Endothelial cell (in vitro differentiated cells): Measurements from ENCODE around the gene BABAM2. TPM values are rescaled to one million over a fixed set of nuclear protein-coding genes. Genes with fewer than 3 reads are reported as not detected.

Experiments
- DNase-seq: peaks from one replicate; pipeline ENCODE4 v3.0.0; 2021; ENCODE audit warnings: low spot score
- H3K27ac Mint-ChIP-seq: one replicate; pipeline ENCODE4 v1.8.0; 2021; ENCODE audit warnings: mixed read lengths, inconsistent platforms; ENCODE audit not compliant: unreplicated experiment
- H3K27me3 Mint-ChIP-seq: one replicate; pipeline ENCODE4 v1.8.0; 2021; ENCODE audit warnings: mild to moderate bottlenecking, moderate library complexity, mixed read lengths, inconsistent platforms; ENCODE audit not compliant: unreplicated experiment
- H3K36me3 Mint-ChIP-seq: one replicate; pipeline ENCODE4 v1.8.0; 2021; ENCODE audit warnings: mild to moderate bottlenecking, low read depth, mixed read lengths, inconsistent platforms; ENCODE audit not compliant: unreplicated experiment
- H3K4me1 Mint-ChIP-seq: one replicate; pipeline ENCODE4 v1.8.0; 2021; ENCODE audit warnings: mild to moderate bottlenecking, mixed read lengths, inconsistent platforms; ENCODE audit not compliant: unreplicated experiment
- H3K4me3 Mint-ChIP-seq: one replicate; pipeline ENCODE4 v1.8.0; 2021; ENCODE audit warnings: mild to moderate bottlenecking, mixed read lengths, inconsistent platforms; ENCODE audit not compliant: unreplicated experiment
- H3K9me3 Mint-ChIP-seq: one replicate; pipeline ENCODE4 v1.8.0; 2021; ENCODE audit warnings: mixed read lengths, inconsistent platforms; ENCODE audit not compliant: unreplicated experiment
- total RNA-seq: library from RNA; stranded (reverse); fragmentation: NEBNext Ultra II Directional; extraction: Animal tissue kit (Norgen Biotek cat#: 25700); gene quantifications from one replicate; pipeline ENCODE4 v1.2.1, GENCODE V29; 2021; ENCODE audit not compliant: unreplicated experiment
- TF ChIP-seq, protein P1 (sequence below): fragments of 200-600 bp; sonication (generic); IDR thresholded peaks from one replicate; pipeline ENCODE4 v1.5.0; 2021; ENCODE audit warnings: antibody characterized with exemption; ENCODE audit not compliant: unreplicated experiment

Gene BABAM2
- total RNA-seq, 1 donor from 2014 or later: 40.2 TPM

DNA sequence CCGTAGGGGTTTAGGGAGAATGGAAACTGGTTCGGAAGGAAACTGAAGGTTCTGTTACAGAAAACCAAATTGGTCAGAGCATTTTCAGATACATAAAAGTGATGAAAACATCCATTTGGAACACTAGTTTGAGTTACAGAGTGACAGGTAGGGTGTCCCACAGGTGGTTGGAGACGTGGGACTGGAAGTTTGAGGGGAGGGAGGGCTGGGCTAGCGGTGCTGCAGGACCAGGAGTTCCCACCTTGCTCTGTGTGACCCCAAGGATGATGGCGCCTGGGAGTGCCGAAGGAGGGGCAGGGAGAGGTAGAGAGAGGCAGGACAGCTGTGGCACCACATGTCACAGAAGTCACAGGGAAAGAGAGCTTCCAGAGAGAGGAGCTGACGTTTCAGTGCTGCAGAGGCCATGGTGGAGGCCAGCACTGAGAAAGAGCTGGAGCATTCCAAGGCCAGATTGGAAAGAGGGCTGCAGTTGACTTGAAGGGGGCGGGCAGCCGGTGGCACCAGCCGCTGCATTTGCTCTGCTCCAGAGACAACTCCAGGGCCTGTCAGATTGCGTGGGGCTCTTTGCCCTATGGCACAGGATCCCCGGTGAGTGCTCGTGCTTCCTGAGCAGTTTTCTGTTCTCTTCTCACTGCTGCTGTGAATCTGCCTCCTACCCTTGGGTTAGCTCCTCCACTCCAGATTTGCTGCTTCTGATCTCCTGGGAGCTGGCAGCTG is 445.9 kb downstream of the BABAM2 start:
- peaks cover 6% of the 10 kb centered on the region for H3K4me1 Mint-ChIP-seq
- H3K27ac Mint-ChIP-seq: no peak overlapping the region
- TF ChIP-seq, protein P1, sequence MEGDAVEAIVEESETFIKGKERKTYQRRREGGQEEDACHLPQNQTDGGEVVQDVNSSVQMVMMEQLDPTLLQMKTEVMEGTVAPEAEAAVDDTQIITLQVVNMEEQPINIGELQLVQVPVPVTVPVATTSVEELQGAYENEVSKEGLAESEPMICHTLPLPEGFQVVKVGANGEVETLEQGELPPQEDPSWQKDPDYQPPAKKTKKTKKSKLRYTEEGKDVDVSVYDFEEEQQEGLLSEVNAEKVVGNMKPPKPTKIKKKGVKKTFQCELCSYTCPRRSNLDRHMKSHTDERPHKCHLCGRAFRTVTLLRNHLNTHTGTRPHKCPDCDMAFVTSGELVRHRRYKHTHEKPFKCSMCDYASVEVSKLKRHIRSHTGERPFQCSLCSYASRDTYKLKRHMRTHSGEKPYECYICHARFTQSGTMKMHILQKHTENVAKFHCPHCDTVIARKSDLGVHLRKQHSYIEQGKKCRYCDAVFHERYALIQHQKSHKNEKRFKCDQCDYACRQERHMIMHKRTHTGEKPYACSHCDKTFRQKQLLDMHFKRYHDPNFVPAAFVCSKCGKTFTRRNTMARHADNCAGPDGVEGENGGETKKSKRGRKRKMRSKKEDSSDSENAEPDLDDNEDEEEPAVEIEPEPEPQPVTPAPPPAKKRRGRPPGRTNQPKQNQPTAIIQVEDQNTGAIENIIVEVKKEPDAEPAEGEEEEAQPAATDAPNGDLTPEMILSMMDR: no peak
- DNase-seq: no peak
- no peaks in the 10 kb centered on the region for H3K36me3 Mint-ChIP-seq
- H3K27me3 Mint-ChIP-seq: peaks cover 11% of the 10 kb centered on the region
- H3K9me3 Mint-ChIP-seq: no peaks in the 10 kb centered on the region
- H3K4me3 Mint-ChIP-seq: no peak overlapping the region

DNA sequence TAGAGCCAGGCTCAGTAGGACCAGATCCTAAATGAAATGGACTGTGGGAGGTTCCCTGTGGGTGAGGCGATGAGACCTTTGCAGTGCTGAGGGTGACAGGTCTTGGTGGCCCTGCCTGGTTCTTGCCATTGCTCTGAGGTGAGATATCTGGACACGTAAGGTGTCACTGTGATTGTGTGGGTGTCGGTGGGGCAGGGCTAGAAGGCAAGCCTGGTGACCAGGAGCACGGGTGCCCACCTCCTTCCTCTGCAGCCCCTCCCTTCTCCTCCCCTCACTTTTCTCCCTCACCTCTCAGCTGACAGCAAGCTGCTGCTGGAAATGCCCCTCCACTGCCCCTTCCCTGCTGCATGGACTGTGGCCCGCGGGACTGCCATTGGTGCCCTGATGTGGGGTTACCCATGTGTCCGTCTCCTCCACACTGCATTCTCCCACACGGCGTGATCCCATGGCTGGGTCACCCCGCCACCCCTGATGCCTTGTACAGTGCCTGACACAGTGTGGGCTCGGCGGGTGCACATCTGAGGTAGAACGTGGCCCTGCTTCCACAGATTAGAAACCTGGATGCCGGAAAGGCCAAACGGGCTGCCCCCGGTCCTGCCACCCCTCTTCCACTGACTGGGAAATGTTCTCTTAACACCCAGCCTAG is 446.6 kb downstream of the BABAM2 start:
- H3K36me3 Mint-ChIP-seq: no peaks in the 10 kb centered on the region
- H3K27ac Mint-ChIP-seq: no peak overlapping the region
- peaks cover 11% of the 10 kb centered on the region for H3K27me3 Mint-ChIP-seq
- no peak for DNase-seq
- no peak overlapping the region for H3K4me3 Mint-ChIP-seq
- TF ChIP-seq, protein P1: no peak
- H3K9me3 Mint-ChIP-seq: no peaks in the 10 kb centered on the region
- peaks cover 7% of the 10 kb centered on the region for H3K4me1 Mint-ChIP-seq

DNA sequence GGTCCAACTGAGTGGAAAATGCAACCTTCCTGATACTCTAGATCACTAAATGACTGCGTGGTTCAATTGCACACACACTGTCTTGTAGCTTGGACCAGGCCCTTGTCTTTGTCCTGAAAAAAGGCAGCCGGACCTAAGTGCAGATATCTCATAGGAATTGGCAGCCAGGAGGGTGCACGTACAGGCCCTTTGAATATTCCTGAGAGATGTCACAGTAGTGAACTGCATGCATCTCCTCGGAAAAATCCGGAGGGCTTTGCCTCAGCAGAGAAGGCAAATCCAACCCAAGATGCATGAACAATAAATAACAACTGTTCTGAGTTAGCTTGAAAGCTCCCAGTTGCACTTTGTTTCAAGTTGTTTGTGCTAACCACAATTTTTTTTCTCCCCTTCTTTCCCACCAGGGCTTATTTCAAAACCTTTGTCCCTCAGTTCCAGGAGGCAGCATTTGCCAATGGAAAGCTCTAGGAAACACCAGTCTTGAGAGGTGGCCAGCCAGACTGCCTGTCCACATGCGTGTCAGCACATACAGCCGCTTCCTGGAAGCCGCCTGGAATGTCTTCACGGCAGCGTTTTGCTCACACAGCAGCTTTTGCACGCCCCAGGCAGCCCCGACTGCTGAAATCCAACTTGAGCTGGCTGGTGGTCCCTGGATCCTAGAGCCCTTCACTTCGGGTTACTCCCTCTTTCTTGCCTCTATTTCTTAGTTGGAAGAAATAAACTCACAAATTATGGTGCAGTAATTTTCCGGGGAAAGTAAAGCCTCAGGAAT is 447.7 kb downstream of the BABAM2 start:
- H3K27ac Mint-ChIP-seq: no peak overlapping the region
- H3K4me3 Mint-ChIP-seq: no peak overlapping the region
- peaks cover 11% of the 10 kb centered on the region for H3K27me3 Mint-ChIP-seq
- H3K9me3 Mint-ChIP-seq: no peaks in the 10 kb centered on the region
- TF ChIP-seq, protein P1: no peak
- no peak for DNase-seq
- H3K4me1 Mint-ChIP-seq: peaks cover 18% of the 10 kb centered on the region
- no peaks in the 10 kb centered on the region for H3K36me3 Mint-ChIP-seq

DNA sequence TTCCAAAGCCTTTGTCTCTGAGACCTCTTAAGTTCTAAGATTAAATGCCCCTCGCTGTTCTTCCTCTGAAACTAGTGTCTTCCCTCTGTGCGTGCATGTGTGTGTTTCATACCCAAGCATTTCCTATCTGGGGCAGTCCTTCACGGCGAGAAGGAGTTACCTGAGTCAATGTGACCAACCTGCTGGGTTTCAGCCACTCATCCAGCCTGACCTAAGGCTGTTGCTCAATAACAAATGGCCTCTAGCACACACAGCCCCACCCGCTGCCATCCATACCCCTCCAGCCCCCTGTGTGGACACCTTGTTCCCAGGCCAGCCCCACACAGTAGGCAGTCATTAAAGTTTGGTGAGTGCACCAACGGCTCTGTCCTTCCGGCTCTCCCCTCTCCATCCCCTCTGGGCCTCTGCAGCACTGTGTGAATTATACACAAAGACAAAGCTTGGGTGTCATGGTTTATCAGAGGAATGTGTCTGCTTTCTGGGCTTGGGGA is 448.3 kb downstream of the BABAM2 start:
- TF ChIP-seq, protein P1: no peak
- Mint-ChIP-seq H3K27me3 (peaks cover 11% of the 10 kb centered on the region), H3K36me3 (no peaks in the 10 kb centered on the region)

More for the DNA sequence above, 448.3 kb downstream of the BABAM2 start:
- H3K27ac Mint-ChIP-seq: no peak overlapping the region
- no peaks in the 10 kb centered on the region for H3K9me3 Mint-ChIP-seq
- no peak overlapping the region for H3K4me3 Mint-ChIP-seq
- DNase-seq: no peak
- H3K4me1 Mint-ChIP-seq: peaks cover 20% of the 10 kb centered on the region
